GM21737 (cell line): ENCODE data around the gene ABHD12.
"Not testable (repeated sequence)": the region's sequence is repeated elsewhere in the genome, so short reads cannot be mapped to it uniquely, and the experiment has no call there.

Experiments
- ATAC-seq: cut with Tn5 transposase; IDR thresholded peaks from one replicate; pipeline ENCODE4 v1.9.1; 2021; ENCODE audit warnings: mild to moderate bottlenecking, moderate library complexity; ENCODE audit not compliant: unreplicated experiment

The ABHD12 gene

DNA sequence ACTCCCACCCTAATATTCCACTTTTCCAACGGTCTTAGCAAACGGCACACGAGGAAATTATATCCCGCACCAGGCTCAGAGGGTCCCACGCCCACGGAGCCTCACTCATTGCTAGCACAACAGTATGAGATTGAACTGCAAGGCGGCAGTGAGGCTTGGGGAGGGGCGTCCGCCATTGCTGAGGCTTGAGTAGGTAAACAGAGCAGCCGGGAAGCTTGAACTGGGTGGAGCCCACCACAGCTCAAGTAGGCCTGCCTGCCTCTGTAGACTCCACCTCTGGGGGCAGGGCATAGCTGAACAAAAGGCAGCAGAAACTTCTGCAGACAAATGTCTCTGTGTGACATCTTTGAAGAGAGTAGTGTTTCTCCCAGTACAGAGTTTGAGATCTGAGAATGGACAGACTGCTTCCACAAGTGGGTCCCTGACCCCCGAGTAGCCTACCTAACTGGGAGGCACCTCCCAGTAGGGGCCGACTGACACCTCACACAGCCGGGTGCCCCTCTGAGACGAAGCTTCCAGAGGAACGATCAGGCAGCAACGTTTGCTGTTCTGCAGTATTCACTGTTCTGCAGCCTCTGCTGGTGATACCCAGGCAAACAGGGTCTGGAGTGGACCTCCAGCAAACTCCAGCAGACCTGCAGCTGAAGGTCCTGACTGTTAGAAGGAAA is 129.7 kb downstream of the ABHD12 start:
- ATAC-seq: not testable (repeated sequence)

DNA sequence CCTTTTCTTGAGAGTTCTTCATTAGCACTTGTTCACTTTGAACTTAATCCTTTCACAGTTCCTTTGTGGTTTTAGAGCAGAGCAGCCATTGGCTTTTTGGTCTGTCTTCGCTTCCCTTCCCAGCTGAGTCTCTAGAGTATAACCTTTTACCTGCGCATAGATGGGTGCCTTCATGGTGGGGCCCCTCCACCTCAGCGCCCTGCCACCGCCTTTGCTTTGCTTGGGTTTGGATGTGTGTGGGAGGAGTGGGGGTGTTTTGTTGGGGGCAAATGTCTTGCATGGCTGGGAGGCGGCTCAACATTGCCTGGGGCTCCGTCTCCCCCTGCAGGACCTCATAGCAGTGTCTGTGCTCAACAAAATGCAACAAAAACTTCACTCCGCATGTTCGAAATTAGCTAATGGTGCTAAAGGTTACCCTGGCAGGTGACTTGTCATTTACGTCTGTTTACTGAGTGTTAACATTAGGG is 130.8 kb downstream of the ABHD12 start:
- no peak for ATAC-seq

DNA sequence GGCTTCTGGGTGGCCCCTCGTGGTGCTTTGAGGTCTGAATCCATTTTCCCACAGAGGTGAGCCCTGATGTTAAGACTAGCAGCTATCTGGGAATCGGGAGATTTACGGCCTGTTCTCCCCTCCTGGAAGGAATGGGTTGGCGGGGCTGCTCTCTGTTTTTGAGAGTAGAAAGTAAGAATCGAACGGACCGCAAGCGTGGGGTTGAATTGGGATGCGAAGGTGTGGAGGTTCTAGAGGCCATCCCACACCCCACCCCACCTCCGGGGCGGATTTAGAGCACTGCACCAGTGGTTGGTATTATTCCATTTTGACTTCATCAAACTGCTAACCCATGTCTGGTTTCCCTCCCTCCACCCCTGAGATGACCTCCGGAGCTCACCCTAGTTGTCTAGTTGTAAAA is 131.3 kb downstream of the ABHD12 start:
- no peak for ATAC-seq

DNA sequence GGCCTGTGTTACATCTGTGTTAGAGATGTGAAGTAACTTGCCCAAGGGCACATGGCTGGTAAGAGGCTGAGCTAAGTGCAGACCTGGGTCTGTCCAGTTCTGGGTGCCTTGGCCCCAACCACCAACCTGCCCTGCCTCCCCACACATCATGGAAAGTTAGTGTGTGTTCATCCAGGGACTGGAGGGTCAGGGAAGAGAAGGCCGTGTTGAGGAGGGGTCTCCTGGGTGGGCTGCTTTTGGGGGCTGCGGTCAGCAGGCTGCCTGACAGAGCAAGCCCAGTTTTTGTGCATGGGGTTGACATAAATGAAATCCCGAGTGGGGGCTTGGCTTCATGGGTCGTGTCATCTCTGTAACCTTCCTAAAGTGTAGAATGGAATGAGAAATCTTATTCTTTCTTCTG is 131.8 kb downstream of the ABHD12 start:
- no peak for ATAC-seq

DNA sequence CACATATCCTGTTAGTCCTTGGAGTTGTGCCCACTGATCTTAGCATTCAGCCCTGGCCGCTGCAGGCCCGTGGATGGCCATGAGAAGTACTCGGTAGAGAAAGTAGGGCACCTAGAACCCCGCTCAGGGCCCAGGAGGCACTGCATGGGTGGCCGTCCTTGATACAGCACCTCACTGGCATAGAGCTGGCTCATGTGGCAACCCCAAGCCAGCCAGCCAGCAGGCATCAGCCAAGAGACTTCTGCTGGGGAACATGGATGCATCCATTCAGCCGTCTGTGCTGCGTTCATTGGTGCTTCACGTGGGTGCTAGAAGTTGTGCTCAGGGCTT is 132.2 kb downstream of the ABHD12 start:
- ATAC-seq: no peak

DNA sequence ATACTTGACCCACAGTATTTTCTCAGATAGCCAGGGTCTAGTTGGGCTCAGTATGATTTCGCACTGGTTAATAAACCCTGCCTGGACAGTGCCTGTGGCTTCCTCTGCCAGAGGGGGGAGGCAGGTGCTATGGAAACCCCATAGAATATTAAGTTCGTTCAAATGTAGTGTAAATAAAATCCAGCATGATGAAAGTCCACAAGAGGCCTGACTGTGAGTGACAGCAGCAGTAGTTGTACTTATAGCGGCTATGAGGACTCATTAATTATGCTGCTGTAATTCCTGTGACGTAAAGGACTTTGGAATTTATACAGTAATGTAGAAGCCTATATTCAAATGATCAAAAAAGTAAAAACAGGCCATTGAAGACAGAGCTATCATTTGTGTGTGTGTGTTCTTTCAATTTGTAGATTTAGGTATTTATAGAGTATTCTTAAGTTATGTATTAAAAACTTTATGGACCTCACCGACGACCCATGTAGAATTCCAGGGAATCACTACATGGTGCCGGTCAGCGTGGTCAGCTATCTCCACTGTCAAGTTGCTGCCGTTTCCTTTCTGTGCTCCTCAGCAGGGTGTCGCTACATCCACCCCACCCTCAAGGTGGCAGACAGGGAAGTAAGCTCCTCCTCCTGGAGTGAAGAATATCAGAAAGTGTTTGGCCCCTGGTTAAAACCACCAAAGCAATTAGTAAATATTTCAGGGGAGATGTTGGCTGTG is 132.7 kb downstream of the ABHD12 start:
- no peak for ATAC-seq

DNA sequence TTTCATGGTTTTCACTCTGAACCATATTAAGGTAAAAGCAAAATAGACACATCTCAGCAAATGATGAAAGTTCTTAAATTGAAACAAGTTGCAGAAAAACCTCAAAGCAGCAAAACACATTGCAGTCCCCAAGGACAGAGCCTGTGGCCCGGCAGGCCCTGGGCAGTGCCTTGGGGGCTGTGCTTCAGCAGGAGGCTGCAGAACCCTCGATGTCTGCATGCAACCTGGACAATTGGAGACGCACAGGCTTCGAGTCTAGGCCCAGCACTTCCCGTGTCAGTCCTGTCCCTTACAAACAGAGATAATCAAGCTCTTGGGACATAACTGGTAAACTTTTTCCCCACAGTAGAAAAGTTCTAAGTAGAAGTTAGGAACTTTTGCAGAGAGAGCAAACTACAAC is 133.5 kb downstream of the ABHD12 start:
- ATAC-seq: no peak

DNA sequence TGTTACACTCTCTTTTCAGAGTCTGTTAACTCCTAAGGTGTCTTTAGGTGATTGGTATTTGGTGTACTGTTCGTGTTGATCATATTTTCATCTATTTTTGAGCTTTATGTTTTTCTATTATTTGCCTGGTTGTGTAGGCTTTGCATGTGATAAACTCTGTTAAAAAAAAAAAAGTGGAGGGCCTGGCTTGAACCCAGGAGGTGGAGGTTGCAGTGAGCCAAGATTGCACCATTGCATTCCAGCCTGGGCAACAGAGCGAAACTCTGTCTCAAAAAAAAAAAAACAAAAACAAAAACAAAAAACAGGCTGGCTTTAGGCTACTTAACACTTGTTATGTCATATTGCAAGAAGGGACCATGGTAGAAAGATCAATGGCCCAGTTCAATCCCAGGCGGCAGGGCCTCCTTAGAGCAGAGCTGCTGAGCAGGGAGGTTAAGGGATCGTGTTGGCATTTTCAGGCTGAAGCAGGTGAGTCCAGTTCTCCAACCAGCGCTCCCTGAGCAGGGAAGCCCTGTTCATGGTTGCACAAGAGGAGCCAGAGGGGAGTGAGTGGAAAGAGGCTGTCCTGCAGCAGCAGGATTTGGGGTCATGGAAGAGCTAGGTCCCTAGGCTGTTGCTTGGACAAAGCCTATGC is 134.3 kb downstream of the ABHD12 start:
- ATAC-seq: no peak

DNA sequence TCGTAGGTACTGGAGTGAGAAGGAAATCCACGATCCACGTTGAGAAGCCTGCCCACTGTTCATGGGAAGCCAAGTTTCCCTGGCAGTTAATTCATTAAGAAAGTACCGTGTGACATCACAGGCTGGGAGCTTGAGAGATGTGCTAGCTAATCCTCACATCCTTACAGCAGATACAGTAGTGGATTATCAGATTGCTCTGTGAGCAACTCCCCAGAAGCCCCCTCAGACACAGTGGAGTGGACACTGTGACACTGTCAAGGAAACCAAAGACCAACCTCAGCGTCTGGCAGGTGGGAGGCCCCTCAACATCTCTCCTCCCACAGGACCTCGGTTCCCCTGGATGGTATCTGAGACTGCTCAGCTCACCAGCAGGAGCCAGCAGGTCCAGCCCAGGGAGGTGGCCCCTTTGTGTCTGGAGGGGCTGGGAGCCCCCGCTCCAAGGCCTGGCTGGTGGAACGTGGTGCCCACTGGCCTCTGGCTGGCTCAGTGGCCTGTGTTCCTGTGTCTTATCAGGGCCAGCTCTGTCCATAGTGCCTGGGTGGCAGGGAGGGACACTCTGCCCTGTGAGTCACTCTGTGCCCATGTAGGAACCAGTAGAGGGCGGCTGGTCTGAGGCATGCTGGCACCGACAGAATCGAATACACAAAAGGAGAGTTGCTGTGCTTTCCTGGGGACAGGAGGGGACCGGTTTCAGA is 135.5 kb downstream of the ABHD12 start:
- no peak for ATAC-seq

DNA sequence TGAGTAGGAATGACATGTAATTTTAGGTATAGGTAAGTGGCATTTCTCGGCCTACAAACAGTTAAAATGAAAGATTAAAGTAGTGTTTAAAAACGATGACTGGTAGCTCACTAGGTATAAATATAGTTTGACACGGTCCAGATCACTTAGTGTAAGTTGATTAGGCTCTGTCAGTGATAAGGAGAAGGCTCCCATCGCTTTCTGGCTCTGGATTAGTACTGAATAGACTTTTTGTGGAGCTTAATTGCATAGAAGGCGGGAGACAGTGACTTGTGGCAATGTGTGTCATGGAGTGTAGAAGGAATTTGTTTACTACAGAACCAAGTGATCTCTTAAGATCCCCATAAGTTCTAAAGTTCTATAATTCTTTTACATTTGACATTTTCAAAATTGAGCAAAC is 136.1 kb downstream of the ABHD12 start:
- ATAC-seq: no peak

DNA sequence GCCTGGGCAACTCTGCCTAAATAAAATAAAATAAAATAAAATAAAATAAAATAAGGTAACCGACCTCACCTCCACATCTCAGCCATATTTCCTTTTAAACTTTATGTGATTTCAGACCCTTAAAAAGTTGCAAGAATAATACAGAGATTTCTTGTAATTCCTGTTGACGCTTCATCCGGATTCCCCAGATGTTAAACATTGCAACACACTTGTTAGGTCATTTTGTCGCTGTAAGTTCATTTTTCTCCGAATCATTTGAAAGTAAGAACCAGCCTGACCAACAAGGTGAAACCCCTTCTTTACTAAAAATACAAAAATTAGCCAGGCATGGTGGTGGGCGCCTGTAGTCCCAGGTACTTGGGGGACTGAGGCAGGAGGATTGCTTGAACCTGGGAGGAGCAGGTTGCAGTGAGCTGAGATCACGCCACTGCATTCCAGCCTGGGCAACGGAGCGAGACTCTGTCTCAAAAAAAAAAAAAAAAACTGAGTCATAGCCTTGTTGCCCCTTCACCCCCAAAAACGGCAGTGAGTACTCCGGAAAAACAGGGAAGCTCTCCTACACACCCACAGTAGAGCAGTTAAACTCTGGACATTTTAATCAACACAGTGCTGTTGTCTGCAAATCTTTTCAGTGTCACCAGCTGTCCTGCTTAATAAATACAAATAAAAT is 136.9 kb downstream of the ABHD12 start:
- ATAC-seq: no peak

DNA sequence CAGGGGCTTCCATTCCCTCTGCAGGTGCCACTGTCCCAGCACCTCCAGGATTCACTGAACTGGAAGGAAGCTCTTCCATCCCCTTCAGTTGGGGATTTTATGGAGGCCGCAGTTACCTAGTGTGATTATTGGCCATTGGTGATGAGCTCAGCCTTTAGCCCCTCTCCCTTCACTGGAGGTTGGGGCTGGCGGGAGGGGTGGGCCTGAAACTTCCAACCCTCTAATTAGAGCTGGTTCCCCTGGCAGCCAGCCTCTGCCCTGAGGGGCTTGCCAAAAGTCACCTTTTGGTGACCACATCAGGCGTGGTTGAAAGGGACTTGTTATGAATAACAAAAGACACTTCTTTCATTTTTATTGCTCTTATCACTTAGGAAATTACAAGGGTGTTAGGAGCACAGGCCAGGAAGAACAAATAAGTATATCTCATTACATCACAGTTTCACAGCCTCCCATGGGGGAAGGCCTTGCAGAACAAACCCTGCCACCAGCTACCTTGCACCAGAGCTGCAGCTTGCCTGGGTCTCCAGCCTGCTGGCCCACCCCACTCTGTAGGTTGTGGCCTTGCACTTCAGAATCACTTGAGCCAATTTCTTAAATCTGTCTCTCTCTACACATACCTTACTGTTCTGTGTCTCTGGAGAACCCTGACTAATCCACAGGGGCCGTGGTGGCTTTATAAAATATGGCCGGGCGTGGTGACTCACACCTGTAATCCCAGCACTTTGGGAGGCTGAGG is 137.8 kb downstream of the ABHD12 start:
- no peak for ATAC-seq

DNA sequence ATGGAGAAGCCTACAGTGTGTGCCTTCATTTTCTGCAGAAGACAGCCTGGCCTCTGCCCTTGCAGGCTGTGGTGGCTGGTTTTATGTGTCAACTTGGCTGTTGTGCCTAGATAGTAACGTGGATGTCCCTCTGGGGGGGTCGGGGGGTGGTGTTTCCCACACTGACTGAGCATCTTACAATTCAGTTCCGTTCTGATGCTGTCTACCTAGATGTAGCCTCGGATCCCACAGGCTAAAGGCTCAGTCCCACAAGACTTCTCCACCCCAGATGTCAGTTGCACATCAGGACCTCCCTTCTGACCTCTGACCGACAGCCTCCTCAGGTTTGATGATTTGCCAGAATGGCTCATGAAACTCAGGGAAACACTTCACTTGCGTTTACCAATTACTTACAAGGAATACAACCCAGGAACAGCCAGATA is 138.4 kb downstream of the ABHD12 start:
- no peak for ATAC-seq

DNA sequence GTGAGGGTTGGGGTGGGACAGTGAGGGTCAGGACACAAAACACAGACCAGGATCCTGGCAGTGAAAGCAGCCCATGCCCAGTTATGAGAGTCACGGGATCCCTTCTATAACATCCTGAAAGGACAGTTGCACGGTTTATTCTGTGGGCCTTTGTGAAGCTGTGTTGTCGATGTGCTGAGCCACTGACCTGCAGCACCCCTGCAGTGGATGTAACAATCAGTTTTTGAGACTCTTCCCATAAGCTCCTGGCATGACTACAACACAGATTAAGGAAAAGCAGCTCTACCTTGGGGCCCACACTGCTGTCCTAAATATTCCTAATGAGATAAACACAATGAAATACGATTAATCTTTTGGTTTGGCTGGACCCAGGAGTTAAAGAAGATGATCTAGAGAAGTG is 139.1 kb downstream of the ABHD12 start:
- ATAC-seq: no peak

DNA sequence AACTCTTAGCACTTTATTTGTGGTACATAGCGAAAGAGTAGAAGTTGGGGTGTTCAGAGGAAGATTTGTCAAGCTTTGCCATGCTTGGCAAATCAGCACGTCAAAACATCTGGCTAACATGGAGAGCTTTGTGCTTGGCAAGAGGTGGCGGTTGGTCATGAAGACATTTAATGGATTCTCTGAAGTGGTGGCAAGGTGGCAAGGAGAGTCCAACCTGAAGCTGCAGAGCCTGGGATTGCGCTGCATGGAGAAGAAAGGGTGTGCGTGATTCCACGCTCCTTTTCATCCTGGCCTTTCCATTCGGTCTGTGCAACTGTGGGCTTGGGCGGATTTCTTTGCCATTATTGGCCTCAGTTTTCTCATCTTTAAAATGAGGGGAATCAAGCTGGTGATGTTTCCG is 139.6 kb downstream of the ABHD12 start:
- ATAC-seq: no peak

DNA sequence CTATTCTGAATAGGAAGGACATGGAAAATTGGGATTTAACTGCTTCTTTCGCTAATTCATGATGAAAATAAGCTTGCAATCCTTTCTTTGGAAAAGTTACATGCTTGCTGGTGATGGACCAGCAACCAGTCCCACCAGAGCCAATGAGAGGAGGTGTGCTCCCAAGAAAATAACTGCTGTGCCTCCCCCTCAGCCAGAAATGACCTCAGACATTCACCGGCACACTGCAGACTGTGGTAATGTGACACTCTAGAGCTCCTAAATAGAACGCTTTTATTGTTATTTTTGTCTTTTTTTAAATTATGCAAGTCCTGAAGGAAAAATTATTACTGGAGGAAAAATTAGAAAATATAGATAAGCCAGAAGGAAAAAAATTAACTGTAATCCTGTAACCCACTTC is 140.1 kb downstream of the ABHD12 start:
- no peak for ATAC-seq
